Activated B cell treated with CpG ODN at 0.5 μM for 24 hours (primary cell): ENCODE measurements around the gene DLG3. TPM values are rescaled to one million over a fixed set of nuclear protein-coding genes. Genes with fewer than 3 reads are reported as not detected.
A peak's percentile ranks its signal among the peaks of the same experiment; 100 is the strongest.

Experiments used
- ATAC-seq: fragments of 200-7000 bp; cut with Tn5 transposase; one replicate; pipeline ENCODE4 v1.10.0; 2021; ENCODE audit warnings: low read depth, mild to moderate bottlenecking, moderate library complexity
- CTCF ChIA-PET: fragments of 350-600 bp; sonication (Branson Sonifier 250); formaldehyde crosslinking; loops from one replicate; lab custom pipeline; 2021; ENCODE audit warnings: antibody characterized with exemption; lab: Charles Lee
- POLR2A ChIA-PET: fragments of 350-600 bp; sonication (Branson Sonifier 250); formaldehyde crosslinking; loops from one replicate; lab custom pipeline; 2021; ENCODE audit warnings: antibody characterized with exemption; lab: Charles Lee
- DNase-seq: peaks from one replicate; pipeline ENCODE4 v3.0.0; 2022
- H3K27ac Mint-ChIP-seq: one replicate; pipeline ENCODE4 v1.8.0; 2020; ENCODE audit warnings: mixed read lengths
- H3K27me3 Mint-ChIP-seq: one replicate; pipeline ENCODE4 v1.8.0; 2021; ENCODE audit warnings: mixed read lengths
- H3K36me3 Mint-ChIP-seq: one replicate; pipeline ENCODE4 v1.8.0; 2021; ENCODE audit warnings: low read depth, mixed read lengths
- H3K4me1 Mint-ChIP-seq: one replicate; pipeline ENCODE4 v1.8.0; 2021; ENCODE audit warnings: mixed read lengths
- H3K4me3 Mint-ChIP-seq: one replicate; pipeline ENCODE4 v1.8.0; 2020; ENCODE audit warnings: mild to moderate bottlenecking, mixed read lengths
- H3K9me3 Mint-ChIP-seq: one replicate; pipeline ENCODE4 v1.8.0; 2020; ENCODE audit warnings: mixed read lengths
- CTCF ChIP-seq: fragments of 200-600 bp; IDR thresholded peaks from one replicate; pipeline ENCODE4 v1.8.0; 2022; ENCODE audit warnings: antibody characterized with exemption, mild to moderate bottlenecking
- intact Hi-C: fragments of 100-400 bp; cut with micrococcal nuclease; formaldehyde crosslinking; loops from one replicate; pipeline ENCODE4 v1.15.1; 2024
- total RNA-seq: library from RNA; stranded (reverse); gene quantifications from 2 replicates; pipeline ENCODE4 v1.2.3, GENCODE V29; 2022

DLG3 gene
- total RNA-seq, 1 donor from 2014 or later, result 2.4 TPM

- H3K27me3 Mint-ChIP-seq, result peaks cover 6% of the 10 kb centered on the region
- CTCF ChIA-PET, result no interaction called here
- DNase-seq (no peak), ATAC-seq (no peak)
- H3K36me3 Mint-ChIP-seq, result peaks cover 3% of the 10 kb centered on the region
- no peaks in the 10 kb centered on the region for H3K9me3 Mint-ChIP-seq
- POLR2A ChIA-PET, result no interaction called here
- peaks cover 14% of the 10 kb centered on the region for H3K4me1 Mint-ChIP-seq
- H3K4me3 Mint-ChIP-seq, result no peak overlapping the region
- no peak for TF ChIP-seq CTCF
- intact Hi-C loops, result loop anchor here (10.0 kb wide), 1 partner anchor 102 kb away; no protein-coding TSS in a partner anchor
- no peak overlapping the region for H3K27ac Mint-ChIP-seq
Measured at GRCh38 chrX:70437011-70437410, 7.6 kb upstream of the DLG3 start.

GRCh38 chrX:70437921-70438665 lies 6.5 kb upstream of the DLG3 start:
- intact Hi-C loops, result loop anchor here (10.0 kb wide), 1 partner anchor 103 kb away; no protein-coding TSS in a partner anchor
- ChIA-PET POLR2A (no interaction called here), CTCF (no interaction called here)
- Mint-ChIP-seq H3K36me3 (peaks cover 3% of the 10 kb centered on the region), H3K4me1 (peaks cover 13% of the 10 kb centered on the region), H3K4me3 (no peak overlapping the region), H3K27me3 (peaks cover 7% of the 10 kb centered on the region), H3K27ac (no peak overlapping the region), H3K9me3 (no peaks in the 10 kb centered on the region)
- DNase-seq (no peak), ATAC-seq (no peak)
- no peak for TF ChIP-seq CTCF

- intact Hi-C loops, result loop anchor here (10.0 kb wide), 1 partner anchor 104 kb away; no protein-coding TSS in a partner anchor
- Mint-ChIP-seq H3K36me3 (peaks cover under 1% of the 10 kb centered on the region), H3K9me3 (no peaks in the 10 kb centered on the region), H3K4me3 (no peak overlapping the region), H3K27me3 (peaks cover 8% of the 10 kb centered on the region), H3K4me1 (peaks cover 7% of the 10 kb centered on the region), H3K27ac (no peak overlapping the region)
- POLR2A ChIA-PET, result no interaction called here
- DNase-seq (no peak), ATAC-seq (no peak)
- TF ChIP-seq CTCF, result no peak
- CTCF ChIA-PET, result no interaction called here
Measured at GRCh38 chrX:70439016-70439415, 5.6 kb upstream of the DLG3 start.

- peaks cover 3% of the 10 kb centered on the region for H3K4me1 Mint-ChIP-seq
- ChIA-PET POLR2A (no interaction called here), CTCF (no interaction called here)
- intact Hi-C loops, result no loop called here
- no peak for ATAC-seq
- H3K9me3 Mint-ChIP-seq, result no peaks in the 10 kb centered on the region
- no peak overlapping the region for H3K4me3 Mint-ChIP-seq
- H3K27me3 Mint-ChIP-seq, result peaks cover 14% of the 10 kb centered on the region
- TF ChIP-seq CTCF, result no peak
- no peaks in the 10 kb centered on the region for H3K36me3 Mint-ChIP-seq
- H3K27ac Mint-ChIP-seq, result no peak overlapping the region
- no peak for DNase-seq
Measured at GRCh38 chrX:70442224-70442623, 2.4 kb upstream of the DLG3 start.

GRCh38 chrX:70444946-70445656 lies 466 bp downstream of the DLG3 start:
- ATAC-seq (no peak), DNase-seq (no peak)
- POLR2A ChIA-PET, result interaction anchor here (0.6 kb wide), 1 partner anchor 147 kb away, joined by 3 read pairs; no protein-coding TSS in a partner anchor
- Mint-ChIP-seq H3K36me3 (no peaks in the 10 kb centered on the region), H3K4me3 (peak overlapping the region; percentile 69), H3K9me3 (no peaks in the 10 kb centered on the region), H3K27ac (no peak overlapping the region), H3K4me1 (peaks cover 3% of the 10 kb centered on the region), H3K27me3 (peaks cover 14% of the 10 kb centered on the region)
- intact Hi-C loops, result loop anchor here (1.0 kb wide), 1 partner anchor 11 kb away; no protein-coding TSS in a partner anchor
- CTCF ChIA-PET, result no interaction called here
- no peak for TF ChIP-seq CTCF
